Left ventricle myocardium inferior (tissue), 1 donor: ENCODE results near the gene DMP1. TPM values are rescaled to one million over a fixed set of nuclear protein-coding genes. Genes with fewer than 3 reads are reported as not detected.
A peak's percentile ranks its signal among the peaks of the same experiment; 100 is the strongest.

Experiments used
- DNase-seq: peaks from one replicate; pipeline ENCODE4 v3.0.0-alpha.2; 2020
- H3K27ac ChIP-seq: fragments of 200-600 bp; replicated peaks from 2 replicates; pipeline ENCODE4 v1.8.0; 2021
- H3K27me3 ChIP-seq: fragments of 200-600 bp; 2 replicates; pipeline ENCODE4 v1.8.0; 2021; ENCODE audit warnings: low read depth
- H3K36me3 ChIP-seq: fragments of 200-600 bp; 2 replicates; pipeline ENCODE4 v1.8.0; 2021
- H3K4me1 ChIP-seq: fragments of 200-600 bp; 2 replicates; pipeline ENCODE4 v1.8.0; 2021
- H3K4me3 ChIP-seq: fragments of 200-600 bp; 2 replicates; pipeline ENCODE4 v1.8.0; 2021; ENCODE audit warnings: mild to moderate bottlenecking, moderate library complexity
- H3K9me3 ChIP-seq: fragments of 200-600 bp; replicated peaks from 2 replicates; pipeline ENCODE4 v1.8.0; 2021
- CTCF ChIP-seq: fragments of 200-600 bp; IDR thresholded peaks from 2 replicates; pipeline ENCODE4 v1.8.0; 2021; ENCODE audit warnings: antibody characterized with exemption, mild to moderate bottlenecking, borderline replicate concordance
- intact Hi-C: fragments of 100-400 bp; cut with micrococcal nuclease; formaldehyde crosslinking; loops from one replicate; pipeline ENCODE4 v1.11.0; 2022
- total RNA-seq: library from RNA; stranded (reverse); fragmentation: NEBNext Ultra II Directional; extraction: Animal tissue kit (Norgen Biotek cat#: 25700); gene quantifications from one replicate; pipeline ENCODE4 v1.2.1, GENCODE V29; 2021
- donor health status: DM: no; HTN: yes; CAD: no; lungs with severe emphysema.

The DMP1 gene
- total RNA-seq, 1 donor from 2014 or later: not detected

- intact Hi-C loops: no loop called here
- H3K4me1 ChIP-seq: peaks cover 17% of the 10 kb centered on the region
- H3K36me3 ChIP-seq: no peaks in the 10 kb centered on the region
- H3K27me3 ChIP-seq: no peaks in the 10 kb centered on the region
- H3K9me3 ChIP-seq: no peaks in the 10 kb centered on the region
- H3K27ac ChIP-seq: peak overlapping the region; percentile 85
- DNase-seq: no peak
- no peak for TF ChIP-seq CTCF
- peak overlapping the region; percentile 33 for H3K4me3 ChIP-seq
These were observed 30.0 kb upstream of the DMP1 start for GRCh38 chr4:87620086-87620485.

GRCh38 chr4:87620491-87620890 is 29.6 kb upstream of the DMP1 start:
- no peaks in the 10 kb centered on the region for H3K36me3 ChIP-seq
- DNase-seq: no peak
- TF ChIP-seq CTCF: no peak
- intact Hi-C loops: no loop called here
- peak overlapping the region; percentile 85 for H3K27ac ChIP-seq
- no peaks in the 10 kb centered on the region for H3K9me3 ChIP-seq
- peaks cover 17% of the 10 kb centered on the region for H3K4me1 ChIP-seq
- H3K4me3 ChIP-seq: peak overlapping the region; percentile 33
- no peaks in the 10 kb centered on the region for H3K27me3 ChIP-seq

- Histone ChIP-seq H3K4me1 (peaks cover 17% of the 10 kb centered on the region), H3K36me3 (no peaks in the 10 kb centered on the region), H3K27ac (peak overlapping the region; percentile 85), H3K4me3 (no peak overlapping the region), H3K9me3 (no peaks in the 10 kb centered on the region), H3K27me3 (no peaks in the 10 kb centered on the region)
- TF ChIP-seq CTCF: no peak
- intact Hi-C loops: no loop called here
- DNase-seq: no peak
These were observed 27.8 kb upstream of the DMP1 start for GRCh38 chr4:87622303-87622702.

GRCh38 chr4:87624698-87625097 is 25.4 kb upstream of the DMP1 start:
- intact Hi-C loops: no loop called here
- Histone ChIP-seq H3K27ac (no peak overlapping the region), H3K4me1 (peaks cover 17% of the 10 kb centered on the region), H3K9me3 (no peaks in the 10 kb centered on the region), H3K27me3 (no peaks in the 10 kb centered on the region), H3K36me3 (no peaks in the 10 kb centered on the region), H3K4me3 (no peak overlapping the region)
- TF ChIP-seq CTCF: no peak
- DNase-seq: no peak

GRCh38 chr4:87631668-87632067 is 18.4 kb upstream of the DMP1 start:
- no peak for TF ChIP-seq CTCF
- H3K36me3 ChIP-seq: no peaks in the 10 kb centered on the region
- intact Hi-C loops: no loop called here
- no peaks in the 10 kb centered on the region for H3K27me3 ChIP-seq
- no peak for DNase-seq
- no peaks in the 10 kb centered on the region for H3K9me3 ChIP-seq
- H3K27ac ChIP-seq: no peak overlapping the region
- H3K4me1 ChIP-seq: peaks cover 13% of the 10 kb centered on the region
- H3K4me3 ChIP-seq: no peak overlapping the region

- DNase-seq: no peak
- no peak overlapping the region for H3K4me3 ChIP-seq
- H3K27ac ChIP-seq: no peak overlapping the region
- H3K27me3 ChIP-seq: no peaks in the 10 kb centered on the region
- no peaks in the 10 kb centered on the region for H3K9me3 ChIP-seq
- no peak for TF ChIP-seq CTCF
- intact Hi-C loops: no loop called here
- H3K4me1 ChIP-seq: peaks cover 13% of the 10 kb centered on the region
- H3K36me3 ChIP-seq: no peaks in the 10 kb centered on the region
These were observed 17.6 kb upstream of the DMP1 start for GRCh38 chr4:87632469-87632868.
